NCI-H1930 (cell line): ENCODE data around the gene TAF7.
A peak's percentile ranks its signal among the peaks of the same experiment; 100 is the strongest.
"Not testable (repeated sequence)": the region's sequence is repeated elsewhere in the genome, so short reads cannot be mapped to it uniquely, and the experiment has no call there.

Experiments
- DNase-seq, 2 experiments: peaks; one replicate each; lab custom pipeline; 2025; lab: John Stamatoyannopoulos, UW

The TAF7 gene

DNA sequence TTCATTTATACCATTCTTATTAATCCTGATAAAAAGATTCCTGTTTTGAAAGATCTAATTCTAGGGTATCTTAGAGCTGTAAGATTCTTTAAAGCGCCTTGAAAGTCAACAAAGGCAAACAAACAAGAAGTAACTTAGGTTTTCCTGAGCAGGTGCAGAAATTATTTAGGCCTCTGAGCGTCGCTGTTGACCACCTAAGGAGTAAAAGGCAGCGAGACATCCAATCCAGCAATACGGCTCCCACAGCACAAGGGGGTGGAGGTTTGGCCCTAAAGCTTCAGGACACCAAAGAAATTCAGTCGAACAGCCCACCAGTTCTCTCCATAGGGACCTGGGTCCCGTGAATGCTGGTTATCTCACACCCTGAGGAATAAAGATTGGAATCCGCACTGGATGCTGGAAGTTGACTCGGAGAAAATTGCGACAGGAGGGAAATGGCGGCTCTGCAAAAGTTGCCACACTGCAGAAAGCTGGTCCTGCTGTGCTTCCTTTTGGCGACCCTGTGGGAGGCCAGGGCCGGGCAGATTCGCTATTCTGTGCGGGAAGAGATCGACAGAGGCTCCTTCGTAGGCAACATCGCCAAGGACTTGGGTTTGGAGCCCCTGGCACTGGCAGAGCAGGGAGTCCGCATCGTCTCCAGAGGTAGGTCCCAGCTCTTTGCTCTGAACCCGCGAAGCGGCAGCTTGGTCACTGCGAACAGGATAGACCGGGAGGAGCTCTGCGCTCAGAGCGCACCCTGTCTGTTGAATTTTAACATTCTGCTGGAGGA, 18.1 kb upstream of the TAF7 start, which contains the start of gene PCDHGA2:
PCDHGA2 (plus strand) TSS at position 223 of the 769 bp plus-strand sequence.
- DNase-seq = no peak

DNA sequence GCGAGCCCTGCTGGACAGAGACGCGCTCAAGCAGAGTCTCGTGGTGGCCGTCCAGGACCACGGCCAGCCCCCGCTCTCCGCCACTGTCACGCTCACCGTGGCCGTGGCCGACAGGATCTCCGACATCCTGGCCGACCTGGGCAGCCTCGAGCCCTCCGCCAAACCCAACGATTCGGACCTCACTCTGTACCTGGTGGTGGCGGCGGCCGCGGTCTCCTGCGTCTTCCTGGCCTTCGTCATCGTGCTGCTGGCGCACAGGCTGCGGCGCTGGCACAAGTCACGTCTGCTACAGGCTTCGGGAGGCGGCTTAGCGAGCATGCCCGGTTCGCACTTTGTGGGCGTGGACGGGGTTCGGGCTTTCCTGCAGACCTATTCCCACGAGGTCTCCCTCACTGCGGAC, 12.0 kb upstream of the TAF7 start:
- DNase-seq = not testable (repeated sequence)

DNA sequence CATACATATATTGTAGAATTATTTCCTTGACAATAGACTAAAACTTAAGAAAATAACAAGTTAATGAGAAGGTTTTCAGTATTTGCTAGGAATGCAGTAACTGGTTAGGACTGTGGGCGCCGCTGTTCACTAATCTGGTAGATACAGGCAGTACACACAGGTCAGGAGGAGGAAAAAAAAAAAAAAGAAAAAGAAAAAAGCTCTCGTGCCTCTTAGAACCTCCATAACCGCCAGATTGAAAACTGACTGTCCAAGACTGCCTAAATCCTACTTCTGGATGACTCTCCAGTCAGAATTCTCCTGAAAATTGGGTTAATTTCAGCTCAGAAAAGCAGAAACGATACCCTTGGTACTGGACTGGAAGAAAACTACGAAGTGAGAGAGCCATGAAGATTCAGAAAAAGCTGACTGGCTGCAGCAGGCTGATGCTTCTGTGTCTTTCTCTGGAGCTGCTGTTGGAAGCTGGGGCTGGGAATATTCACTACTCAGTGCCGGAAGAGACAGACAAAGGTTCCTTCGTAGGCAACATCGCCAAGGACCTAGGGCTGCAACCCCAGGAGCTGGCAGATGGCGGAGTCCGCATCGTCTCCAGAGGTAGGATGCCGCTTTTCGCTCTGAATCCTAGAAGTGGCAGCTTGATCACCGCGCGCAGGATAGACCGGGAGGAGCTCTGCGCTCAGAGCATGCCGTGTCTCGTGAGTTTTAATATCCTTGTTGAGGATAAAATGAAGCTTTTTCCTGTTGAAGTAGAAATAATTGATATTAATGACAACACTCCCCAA, 9.9 kb upstream of the TAF7 start, which contains the start of gene PCDHGA1:
PCDHGA1 (plus strand) TSS at position 216 of the 782 bp plus-strand sequence.
- no peak for DNase-seq

DNA sequence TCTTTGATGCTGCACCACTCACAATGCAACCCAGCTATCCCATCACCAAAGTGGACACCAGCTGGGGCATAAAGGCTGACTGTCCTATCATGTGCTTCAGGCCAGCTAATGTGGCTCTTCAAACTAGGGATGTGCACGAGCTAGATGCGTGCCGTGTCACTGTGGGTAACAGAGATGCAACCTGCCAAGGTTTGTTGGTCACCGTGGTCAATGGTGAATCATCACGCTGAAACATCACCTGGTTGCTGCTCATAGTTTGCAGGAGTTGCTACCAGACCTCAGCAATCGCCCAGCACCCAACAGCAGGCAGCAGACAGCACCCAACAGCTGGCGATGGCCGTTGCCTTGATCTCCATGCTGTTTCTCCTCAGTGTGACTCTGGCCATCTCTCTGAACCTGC, 7.6 kb upstream of the TAF7 start:
- DNase-seq = no peak

DNA sequence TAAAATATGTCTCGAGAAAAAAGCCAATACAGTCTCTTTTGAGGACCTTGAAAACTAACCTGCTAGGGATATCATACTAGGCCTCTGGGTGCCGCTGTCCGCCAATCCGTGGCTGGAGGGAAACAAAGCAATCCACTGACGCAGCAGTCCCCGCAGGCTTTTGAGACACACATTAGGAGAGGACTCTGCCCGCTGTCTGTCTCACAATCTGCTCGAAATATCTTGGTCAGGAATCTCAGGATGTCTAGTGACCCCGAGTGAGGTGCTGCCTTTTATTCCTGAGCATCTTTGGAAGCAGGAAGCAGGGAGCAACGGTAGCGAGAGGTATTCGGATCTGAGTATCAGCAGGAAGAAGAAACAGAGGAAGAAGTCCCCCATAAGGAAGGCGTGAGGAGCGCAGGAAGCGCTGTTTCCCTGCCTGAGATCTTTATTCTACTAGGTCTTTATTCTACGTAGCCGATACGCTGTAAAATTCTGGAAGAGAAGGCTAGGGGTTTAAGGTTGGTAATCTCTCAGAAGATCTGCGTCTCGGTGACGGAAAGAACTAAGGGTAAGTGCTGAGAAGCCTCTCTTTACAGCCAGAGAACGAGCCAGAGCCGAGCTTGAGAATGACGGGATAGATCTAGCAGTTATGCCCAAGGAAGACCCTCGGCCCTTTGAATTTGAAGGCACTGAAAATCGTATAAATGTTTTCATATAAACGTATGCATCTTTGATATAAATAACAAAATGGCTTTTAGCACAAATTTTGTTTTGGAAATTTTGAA, 5.7 kb upstream of the TAF7 start:
- DNase-seq = peak; percentile 21 to 61

DNA sequence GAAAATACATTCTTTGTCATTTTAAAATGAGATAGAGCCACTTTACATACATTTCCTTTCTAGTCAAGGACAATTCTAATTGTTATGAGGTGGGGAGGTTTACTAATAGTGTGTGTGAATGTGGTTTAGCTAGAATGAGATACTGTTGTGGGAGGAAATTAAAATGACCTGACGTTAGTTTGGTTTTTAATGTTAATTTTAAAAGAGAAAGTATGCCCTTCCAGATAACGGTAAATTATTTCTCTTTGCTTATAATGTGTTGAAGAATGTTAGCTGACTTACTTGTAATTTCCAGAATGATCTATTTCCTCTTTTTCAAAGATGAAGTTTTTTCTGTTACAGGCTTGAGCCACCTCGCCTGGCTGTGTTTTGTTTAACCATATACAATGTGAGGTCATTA, 1.7 kb upstream of the TAF7 start:
- no peak for DNase-seq

DNA sequence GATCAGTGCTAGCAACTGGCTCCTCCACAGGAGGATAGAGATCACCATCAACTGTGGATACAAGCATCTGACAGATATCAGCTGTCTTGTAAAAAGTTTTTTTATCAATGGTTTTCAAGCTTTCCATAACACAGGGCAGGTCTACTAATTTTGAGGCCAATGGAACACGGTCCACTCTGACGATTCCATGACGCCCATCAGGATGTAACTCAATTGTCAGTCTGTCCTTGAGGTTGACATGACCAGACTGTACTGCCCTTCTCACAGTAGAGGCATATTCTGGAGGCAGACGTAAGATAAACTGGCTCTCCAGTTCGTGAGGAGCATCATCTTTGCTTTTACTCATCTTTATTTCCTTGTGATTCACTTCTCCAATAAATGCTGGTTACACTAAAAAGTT, 885 bp downstream of the TAF7 start:
- no peak for DNase-seq

DNA sequence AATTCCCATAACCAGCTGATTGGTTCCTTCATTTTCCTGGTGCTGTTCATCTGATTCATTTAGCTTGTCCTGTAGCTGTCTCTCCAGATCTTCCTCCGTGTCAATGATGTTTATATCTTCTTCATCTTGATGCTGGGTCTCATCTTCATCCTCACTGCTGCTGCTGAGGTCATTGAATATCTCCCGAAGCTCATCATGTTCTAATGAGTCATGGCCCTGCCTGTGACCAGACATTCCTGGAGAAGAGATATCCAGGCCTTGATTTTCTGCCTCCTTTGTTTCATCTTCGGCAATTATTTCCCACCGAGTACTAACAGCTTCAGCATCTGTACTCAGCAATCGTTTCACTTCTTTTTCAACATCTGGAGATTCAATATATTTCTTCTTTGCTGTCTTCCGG, 1.4 kb downstream of the TAF7 start:
- no peak for DNase-seq

DNA sequence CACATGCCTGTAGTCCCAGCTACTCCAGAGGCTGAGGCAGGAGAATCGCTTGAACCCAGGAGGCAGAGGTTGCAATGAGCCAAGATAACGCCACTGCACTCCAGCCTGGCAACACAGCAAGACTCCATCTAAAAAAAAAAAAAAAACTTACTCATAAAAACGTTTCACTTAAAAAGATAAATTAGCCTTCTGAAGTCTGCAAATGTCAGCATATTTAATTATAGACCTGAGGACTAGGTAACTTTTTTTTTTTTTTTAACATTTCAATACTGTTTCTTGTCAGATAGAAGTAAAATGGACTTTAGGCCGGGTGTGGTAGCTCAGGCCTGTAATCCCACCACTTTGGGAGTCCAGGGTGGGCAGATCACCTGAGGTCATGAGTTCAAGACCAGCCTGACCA, 3.6 kb downstream of the TAF7 start:
- not testable (repeated sequence) for DNase-seq

DNA sequence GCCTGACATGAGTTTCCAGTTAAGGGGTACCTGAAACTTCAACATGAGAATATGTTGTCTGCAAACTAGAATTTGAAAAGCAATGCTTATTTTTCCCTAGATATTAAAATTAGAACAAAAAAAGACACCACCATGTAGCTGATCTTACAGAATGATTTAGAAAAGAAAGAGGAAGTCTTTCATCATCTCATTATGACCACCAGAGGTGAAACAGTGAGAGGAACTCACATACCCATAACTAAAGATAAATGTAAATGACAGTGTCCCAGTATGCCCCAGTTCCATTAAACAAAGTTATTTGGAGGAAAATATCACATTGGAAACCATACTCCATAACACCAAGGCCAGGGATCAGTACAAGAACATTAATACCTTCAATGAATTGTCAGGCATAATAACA, 6.9 kb downstream of the TAF7 start:
- DNase-seq = no peak

DNA sequence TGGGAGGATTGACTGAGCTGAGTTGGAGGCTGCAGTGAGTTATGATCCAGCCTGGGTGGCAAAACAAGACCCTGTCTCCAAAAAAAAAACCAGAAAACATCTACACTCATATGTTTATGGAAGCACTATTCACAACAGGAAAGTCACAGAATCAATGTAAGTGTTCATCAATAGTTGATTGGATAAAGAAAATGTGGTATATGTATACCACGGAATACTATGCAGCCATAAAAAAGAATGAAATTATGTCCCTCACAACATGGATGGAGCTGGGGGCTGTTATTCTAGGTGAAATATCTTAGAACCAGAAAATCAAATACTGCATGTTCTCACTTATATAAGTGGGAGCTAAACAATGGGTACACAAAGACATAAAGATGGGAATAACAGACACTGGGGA, 14.0 kb downstream of the TAF7 start:
- DNase-seq = no peak

DNA sequence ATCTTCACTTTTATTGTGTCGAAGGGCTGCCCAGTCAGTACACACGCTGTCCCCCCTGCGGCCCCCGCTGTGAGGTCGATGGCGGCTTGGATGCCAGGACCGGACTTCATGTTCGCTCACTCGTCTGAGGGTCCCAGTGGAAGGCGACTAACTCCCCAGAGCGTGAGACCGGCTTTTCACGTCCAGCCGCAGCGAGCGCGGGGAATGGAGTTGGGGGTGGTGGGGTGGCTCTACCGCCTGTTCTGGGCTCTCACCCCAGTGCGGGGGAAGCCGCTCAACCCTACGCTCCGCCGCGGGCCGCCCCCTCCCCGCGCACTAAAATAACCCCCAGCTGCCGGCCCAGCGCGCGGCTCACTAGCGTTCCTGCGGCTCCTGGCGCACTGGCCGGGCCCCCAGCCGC, 16.8 kb downstream of the TAF7 start, which contains the start of gene SLC25A2:
SLC25A2 (minus strand) TSS at position 294 of the 400 bp plus-strand sequence; CDS start at position 110, 184 bp downstream.
- no peak for DNase-seq

DNA sequence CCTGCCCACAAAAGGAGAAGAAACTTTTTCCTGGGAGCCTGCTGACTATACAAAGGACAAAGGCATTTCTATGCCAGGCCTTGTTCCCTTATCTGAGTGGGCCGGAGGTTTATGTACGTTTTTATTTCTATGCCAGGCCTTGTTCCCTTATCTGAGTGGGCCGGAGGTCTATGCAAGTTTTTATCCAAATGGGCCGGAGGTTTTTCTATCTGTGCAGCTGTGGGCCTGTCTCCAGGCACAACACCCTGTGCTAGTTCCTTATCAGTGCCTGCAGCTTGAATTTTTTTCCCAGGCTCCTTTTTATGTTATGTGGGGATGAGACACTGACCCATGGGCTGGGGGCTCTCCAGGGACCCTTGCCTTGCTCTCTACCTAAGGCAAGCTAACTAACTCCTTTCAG, 22.2 kb downstream of the TAF7 start:
- no peak for DNase-seq

DNA sequence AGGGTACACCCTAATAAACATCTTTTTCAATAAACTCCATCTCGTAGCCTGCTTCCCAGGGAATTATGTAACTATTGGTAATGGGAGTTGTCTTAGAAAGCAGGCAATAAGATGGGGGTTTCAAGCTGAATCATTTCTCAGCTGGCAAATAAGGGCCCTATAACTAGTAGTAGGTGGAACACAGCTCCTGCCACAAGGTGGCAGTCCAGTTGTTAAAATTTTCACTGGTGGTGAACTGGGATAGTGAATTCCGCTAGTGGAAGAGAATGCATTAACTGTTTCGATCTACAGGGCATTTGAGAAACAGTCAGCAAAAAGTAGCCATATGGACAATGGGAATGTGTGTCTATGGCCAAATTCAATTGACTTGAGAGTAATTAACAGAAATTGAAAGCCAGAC, 47.7 kb downstream of the TAF7 start:
- DNase-seq = no peak

DNA sequence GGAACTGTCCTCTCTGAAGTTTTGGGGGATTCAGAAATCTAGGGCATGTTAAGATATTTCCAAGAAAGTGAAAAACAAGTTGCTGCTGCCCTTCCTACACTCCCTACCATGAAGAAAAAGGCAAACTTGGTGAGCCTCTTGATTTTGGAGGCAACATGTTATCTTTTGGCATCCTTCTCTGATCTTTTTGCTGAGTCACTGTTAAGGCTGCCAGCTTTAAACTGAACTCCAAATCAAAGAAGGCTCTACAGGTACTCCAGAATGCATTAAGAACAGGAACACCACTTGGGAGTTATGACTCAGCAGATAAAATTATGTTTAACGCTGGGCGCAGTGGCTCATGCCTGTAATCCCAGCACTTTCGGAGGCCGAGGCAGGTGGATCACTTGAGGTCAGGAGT, 51.4 kb downstream of the TAF7 start:
- DNase-seq = no peak
